Stimulated activated CD4-positive, alpha-beta T cell treated with anti-CD3 and anti-CD28 coated beads, Interleukin-1b, Interleukin-23, amount 100 ng/mL, for 24 hours (primary cell): ENCODE results near the gene PVR.
"Not testable (repeated sequence)": the region's sequence is repeated elsewhere in the genome, so short reads cannot be mapped to it uniquely, and the experiment has no call there.

ENCODE experiments used
- DNase-seq, 4 experiments: peaks; one replicate each; pipeline ENCODE4 v3.0.0-alpha.2; 2020; ENCODE audit warnings: low read depth in 4 of 4, low spot score in 1 of 4

PVR gene

GRCh38 chr19:44645407-44646048, 1.8 kb downstream of the PVR start:
- DNase-seq = no peak

GRCh38 chr19:44646049-44646416, 2.3 kb downstream of the PVR start:
- no peak for DNase-seq

- no peak for DNase-seq
These were observed 3.4 kb downstream of the PVR start for GRCh38 chr19:44647144-44647543.

GRCh38 chr19:44648631-44649251, 5.0 kb downstream of the PVR start:
- DNase-seq = no peak

DNA sequence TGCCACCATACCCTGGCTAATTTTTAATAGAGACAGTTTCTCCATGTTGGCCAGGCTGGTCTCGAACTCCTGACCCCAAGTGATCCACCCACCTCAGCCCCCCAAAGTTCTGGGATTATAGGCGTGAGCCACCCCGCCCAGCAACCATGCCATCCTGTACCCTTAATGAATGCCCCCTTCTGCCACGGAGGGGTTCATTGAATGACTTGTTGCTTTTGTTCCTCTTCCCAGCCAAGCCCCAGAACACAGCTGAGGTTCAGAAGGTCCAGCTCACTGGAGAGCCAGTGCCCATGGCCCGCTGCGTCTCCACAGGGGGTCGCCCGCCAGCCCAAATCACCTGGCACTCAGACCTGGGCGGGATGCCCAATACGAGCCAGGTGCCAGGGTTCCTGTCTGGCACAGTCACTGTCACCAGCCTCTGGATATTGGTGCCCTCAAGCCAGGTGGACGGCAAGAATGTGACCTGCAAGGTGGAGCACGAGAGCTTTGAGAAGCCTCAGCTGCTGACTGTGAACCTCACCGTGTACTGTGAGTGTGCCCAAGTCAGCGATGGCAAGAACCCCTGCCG, 6.0 kb downstream of the PVR start:
- DNase-seq = no peak

DNA sequence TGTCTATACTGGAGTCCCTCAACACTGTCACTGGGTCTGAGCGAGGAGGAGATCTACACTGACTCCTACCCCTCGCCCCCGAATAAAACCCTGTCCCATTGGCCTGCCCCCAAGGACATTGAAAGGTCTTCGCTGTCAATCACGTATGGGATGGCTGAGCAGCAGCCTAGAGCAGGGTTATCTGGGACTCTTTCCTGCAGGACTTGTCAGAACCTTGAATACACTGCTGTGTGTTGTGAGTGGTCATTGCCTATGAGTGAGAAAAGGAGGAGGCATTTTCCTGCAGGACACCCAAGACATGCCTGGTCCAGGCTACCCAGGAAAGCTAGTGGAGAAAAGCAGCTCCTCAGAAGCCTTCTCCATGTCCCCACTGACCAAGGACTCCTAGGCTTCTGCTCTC, 9.6 kb downstream of the PVR start:
- no peak for DNase-seq

- peak; percentile 18 to 59 (median 40) for DNase-seq
These were observed 10.5 kb downstream of the PVR start for GRCh38 chr19:44653977-44654774.

DNA sequence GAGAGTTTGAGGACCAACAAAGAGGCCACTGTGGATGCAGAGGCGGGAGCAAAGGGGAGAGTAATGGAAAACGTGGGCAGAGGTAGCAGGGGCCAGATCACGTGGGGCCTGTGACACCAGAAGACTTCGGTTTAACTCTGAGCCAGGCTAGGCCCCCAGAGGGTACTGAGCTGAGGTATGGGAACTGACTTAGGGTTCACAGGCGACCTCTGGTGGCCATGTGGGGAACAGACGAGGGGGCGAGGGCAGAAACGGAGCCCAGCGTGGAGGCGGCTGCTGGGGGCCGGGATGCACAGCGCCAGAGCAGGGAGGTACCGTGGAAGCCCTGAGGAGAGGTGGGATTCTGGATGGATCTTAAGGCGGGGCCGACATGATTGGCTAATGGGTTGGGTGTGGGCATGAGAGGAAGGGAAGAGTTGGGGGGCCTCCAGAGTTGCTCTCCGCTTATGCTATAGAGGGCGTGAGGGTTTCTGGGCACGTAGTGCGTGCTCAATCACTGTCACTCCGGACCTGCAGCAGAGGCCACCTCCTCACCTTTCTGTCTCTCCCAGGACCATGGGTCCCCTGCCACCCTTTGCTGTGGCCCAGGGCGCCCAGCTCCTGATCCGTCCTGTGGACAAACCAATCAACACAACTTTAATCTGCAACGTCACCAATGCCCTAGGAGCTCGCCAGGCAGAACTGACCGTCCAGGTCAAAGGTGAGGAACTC, 13.7 kb downstream of the PVR start:
- DNase-seq = peak; percentile 30 to 57 (median 56)

GRCh38 chr19:44658069-44658733, 14.5 kb downstream of the PVR start:
- DNase-seq = no peak

DNA sequence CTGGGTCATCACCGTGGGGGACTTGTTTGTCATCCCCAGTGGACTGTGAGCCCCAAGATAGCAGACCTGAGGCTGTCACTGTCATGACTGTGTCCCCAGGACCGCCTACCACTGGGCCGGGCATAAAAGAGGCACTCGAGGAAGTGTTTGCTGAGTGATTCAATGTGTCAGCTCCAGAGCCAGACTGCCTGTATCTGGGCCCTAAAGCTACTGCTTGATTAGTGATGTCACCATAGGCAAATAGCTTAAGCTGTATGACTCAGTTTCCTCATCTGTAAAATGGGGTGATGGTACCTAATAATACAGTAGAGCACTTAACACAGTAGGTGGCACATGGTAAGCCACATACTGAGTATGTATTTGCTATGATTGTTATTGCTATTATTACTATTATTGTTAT, 16.4 kb downstream of the PVR start:
- DNase-seq = no peak

DNA sequence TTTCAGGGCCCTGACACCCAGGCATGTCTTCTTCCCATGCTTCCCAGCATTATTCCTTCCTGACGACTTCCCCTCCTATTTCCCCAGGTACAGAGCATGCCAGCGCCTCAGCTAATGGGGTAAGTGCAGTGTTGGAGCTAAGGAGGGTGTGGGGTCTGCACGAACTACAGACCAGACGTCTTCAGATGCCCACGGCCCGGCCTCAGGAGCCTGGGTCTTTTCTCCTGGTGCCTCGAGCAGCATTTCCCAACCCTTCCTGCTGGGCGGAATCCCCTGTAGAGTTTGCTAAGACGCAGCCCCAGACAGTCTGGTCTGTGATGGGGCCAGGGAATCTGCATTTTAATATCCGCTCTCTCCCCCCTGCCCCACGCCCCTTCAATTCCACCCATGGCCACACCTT, 17.5 kb downstream of the PVR start:
- no peak for DNase-seq

DNA sequence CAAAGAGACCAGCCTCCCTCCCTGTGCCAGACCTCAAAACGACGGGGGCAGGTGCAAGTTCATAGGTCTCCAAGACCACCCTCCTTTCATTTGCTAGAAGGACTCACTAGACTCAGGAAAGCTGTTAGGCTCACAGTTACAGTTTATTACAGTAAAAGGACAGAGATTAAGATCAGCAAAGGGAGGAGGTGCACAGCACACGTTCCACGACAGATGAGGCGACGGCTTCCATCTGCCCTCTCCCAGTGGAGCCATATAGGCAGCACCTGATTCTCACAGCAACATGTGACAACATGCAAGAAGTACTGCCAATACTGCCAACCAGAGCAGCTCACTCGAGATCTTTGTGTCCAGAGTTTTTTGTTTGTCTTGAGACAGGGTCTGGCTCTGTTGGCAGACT, 18.2 kb downstream of the PVR start:
- no peak for DNase-seq

- DNase-seq = no peak
These were observed 19.1 kb downstream of the PVR start for GRCh38 chr19:44662691-44663385.

GRCh38 chr19:44663996-44664395, 20.3 kb downstream of the PVR start:
- DNase-seq = no peak

DNA sequence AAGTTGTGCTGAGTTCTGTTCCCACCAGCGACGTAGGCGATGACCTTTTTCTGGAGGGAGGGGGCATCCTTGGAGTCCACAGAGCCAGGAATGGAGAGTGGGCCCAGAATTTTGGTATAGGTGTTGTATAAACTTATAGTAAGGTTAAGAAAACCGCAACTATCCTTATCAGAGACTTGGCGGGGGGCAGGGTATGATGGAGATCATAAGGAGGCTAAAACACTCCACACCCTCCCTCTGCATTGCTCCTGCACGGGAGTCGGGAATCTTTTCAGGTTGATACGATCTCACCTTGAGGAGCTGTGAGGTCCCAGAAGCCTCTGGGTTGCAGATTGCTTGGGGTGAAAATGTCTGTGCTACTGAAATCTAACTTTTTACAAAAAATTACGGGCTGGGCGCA, 21.3 kb downstream of the PVR start:
- no peak for DNase-seq

DNA sequence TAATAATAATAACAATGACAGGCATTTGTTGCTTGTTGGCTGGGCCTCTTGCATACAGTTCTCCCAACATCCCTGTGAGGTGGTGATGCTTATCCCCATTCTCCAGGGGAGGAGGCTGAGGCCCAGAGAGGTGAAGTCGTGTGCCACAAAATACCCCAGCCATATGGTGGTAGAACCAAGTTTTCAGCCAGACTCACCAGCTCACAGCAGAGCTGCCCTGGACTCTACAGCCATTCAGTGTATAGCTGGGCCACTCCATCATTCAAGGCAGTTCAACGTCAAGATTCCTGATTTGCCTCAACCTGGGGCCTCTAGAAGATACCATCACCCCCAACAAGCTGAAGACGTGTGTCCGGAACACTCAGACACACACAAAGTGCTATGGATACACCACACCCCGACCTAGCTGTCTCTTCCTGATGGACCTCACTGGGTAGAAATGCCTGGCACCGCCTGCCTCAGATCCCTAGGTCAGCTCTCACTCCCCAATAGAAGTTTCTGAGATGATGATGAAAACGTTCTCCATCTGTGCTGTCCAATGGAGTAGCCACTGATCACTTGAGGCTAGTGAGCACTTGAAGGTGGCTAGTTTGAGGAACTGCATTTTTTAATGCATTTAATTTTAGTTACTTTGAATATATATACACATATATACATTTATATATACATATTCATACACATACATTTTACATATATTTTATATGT, 23.3 kb downstream of the PVR start:
- DNase-seq = no peak

- no peak for DNase-seq
These were observed 25.5 kb downstream of the PVR start for GRCh38 chr19:44668985-44669764.

- DNase-seq = not testable (repeated sequence)
These were observed 26.3 kb downstream of the PVR start for GRCh38 chr19:44670027-44670426.

- no peak for DNase-seq
These were observed 27.7 kb downstream of the PVR start, which contains the start of gene CEACAM19 for GRCh38 chr19:44671400-44671799. Gene CEACAM19 (plus strand): TSS chr19:44671482. CDS start chr19:44671932, 450 bp downstream.
